Measurements from ENCODE around the gene TTC28.

Gene TTC28

GRCh38 chr22:27966168-27967064 is 713.2 kb downstream of the TTC28 start:
- no peak for DNase-seq (ENCODE audit: low read depth)

- DNase-seq (ENCODE audit: low read depth), result no peak
Measured at GRCh38 chr22:27962268-27963044, 717.2 kb downstream of the TTC28 start.

- DNase-seq (ENCODE audit: low read depth), result no peak
Measured at GRCh38 chr22:27961680-27962079, 718.0 kb downstream of the TTC28 start.

- no peak for DNase-seq (ENCODE audit: low read depth)
Measured at GRCh38 chr22:27961182-27961581, 718.5 kb downstream of the TTC28 start.

GRCh38 chr22:27959335-27960090 is 720.1 kb downstream of the TTC28 start:
- DNase-seq (ENCODE audit: low read depth), result no peak

GRCh38 chr22:27952779-27953178 is 726.9 kb downstream of the TTC28 start:
- no peak for DNase-seq (ENCODE audit: low read depth)

- no peak for DNase-seq (ENCODE audit: low read depth)
Measured at GRCh38 chr22:27952091-27952490, 727.5 kb downstream of the TTC28 start.

- DNase-seq (ENCODE audit: low read depth), result no peak
Measured at GRCh38 chr22:27949421-27949820, 730.2 kb downstream of the TTC28 start.

GRCh38 chr22:27948569-27948968 is 731.1 kb downstream of the TTC28 start:
- DNase-seq (ENCODE audit: low read depth), result no peak

GRCh38 chr22:27947448-27947847 is 732.2 kb downstream of the TTC28 start:
- no peak for DNase-seq (ENCODE audit: low read depth)

GRCh38 chr22:27941143-27941542 is 738.5 kb downstream of the TTC28 start:
- DNase-seq (ENCODE audit: low read depth), result no peak

- no peak for DNase-seq (ENCODE audit: low read depth)
Measured at GRCh38 chr22:27937453-27937852, 742.2 kb downstream of the TTC28 start.

GRCh38 chr22:27935897-27936296 is 743.7 kb downstream of the TTC28 start:
- DNase-seq (ENCODE audit: low read depth), result no peak

- DNase-seq (ENCODE audit: low read depth), result no peak
Measured at GRCh38 chr22:27934069-27934468, 745.6 kb downstream of the TTC28 start.

- DNase-seq (ENCODE audit: low read depth), result no peak
Measured at GRCh38 chr22:27933186-27933983, 746.3 kb downstream of the TTC28 start.

GRCh38 chr22:27930331-27931060 is 749.1 kb downstream of the TTC28 start:
- no peak for DNase-seq (ENCODE audit: low read depth)

Data from stimulated activated CD8-positive, alpha-beta memory T cell treated with anti-CD3 and anti-CD28 coated beads, Interleukin-12 subunit alpha, Interleukin-12 subunit beta, amount 100 ng/mL, for 1 hour (primary cell).